ENCODE data around the gene SORCS1.

- no peak for TF ChIP-seq POLR2A (IDR thresholded peaks at IDR 0.05)
- no peak for TF ChIP-seq CTCF (IDR thresholded peaks at IDR 0.05)
Observed at GRCh38 chr10:106826716-106827115, 337.8 kb downstream of the SORCS1 start.
